NCI-H1105 (cell line): ENCODE measurements around the gene LUM.

Source experiments
- DNase-seq: peaks from one replicate; lab custom pipeline; 2025; lab: John Stamatoyannopoulos, UW

LUM gene

GRCh38 chr12:91111366-91112325 is at the start of gene LUM:
Gene LUM, minus strand, starts transcription at chr12:91111494. Its CDS starts 2,515 bp downstream, at chr12:91108979.
- DNase-seq, result no peak

GRCh38 chr12:91161009-91161408 is 49.7 kb upstream of the LUM start:
- no peak for DNase-seq

GRCh38 chr12:91155990-91156389 is 44.7 kb upstream of the LUM start:
- no peak for DNase-seq

GRCh38 chr12:91154131-91154530 is 42.8 kb upstream of the LUM start:
- DNase-seq, result no peak

GRCh38 chr12:91144053-91144452 is 32.8 kb upstream of the LUM start:
- no peak for DNase-seq

- no peak for DNase-seq
Measured at GRCh38 chr12:91143206-91143605, 31.9 kb upstream of the LUM start.

GRCh38 chr12:91142221-91142631 is 30.9 kb upstream of the LUM start:
- no peak for DNase-seq

- no peak for DNase-seq
Measured at GRCh38 chr12:91140026-91140931, 29.0 kb upstream of the LUM start.

GRCh38 chr12:91139286-91139685 is 28.0 kb upstream of the LUM start:
- no peak for DNase-seq

- DNase-seq, result no peak
Measured at GRCh38 chr12:91138337-91138920, 27.1 kb upstream of the LUM start.

- no peak for DNase-seq
Measured at GRCh38 chr12:91133871-91134270, 22.6 kb upstream of the LUM start.

- no peak for DNase-seq
Measured at GRCh38 chr12:91129662-91130362, 18.5 kb upstream of the LUM start.

GRCh38 chr12:91127751-91128150 is 16.5 kb upstream of the LUM start:
- DNase-seq, result no peak

- DNase-seq, result no peak
Measured at GRCh38 chr12:91127306-91127705, 16.0 kb upstream of the LUM start.

- DNase-seq, result no peak
Measured at GRCh38 chr12:91126516-91126915, 15.2 kb upstream of the LUM start.

GRCh38 chr12:91123236-91123916 is 12.1 kb upstream of the LUM start:
- DNase-seq, result no peak

GRCh38 chr12:91120781-91121180 is 9.5 kb upstream of the LUM start:
- no peak for DNase-seq

GRCh38 chr12:91119089-91119488 is 7.8 kb upstream of the LUM start:
- no peak for DNase-seq

- no peak for DNase-seq
Measured at GRCh38 chr12:91113621-91114020, 2.3 kb upstream of the LUM start.

GRCh38 chr12:91110311-91110924 is 876 bp downstream of the LUM start:
- DNase-seq, result no peak
